Endothelial cell (in vitro differentiated cells): ENCODE data around the gene TFIP11. TPM values are rescaled to one million over a fixed set of nuclear protein-coding genes. Genes with fewer than 3 reads are reported as not detected.

Experiments used
- DNase-seq: peaks from one replicate; pipeline ENCODE4 v3.0.0; 2021; ENCODE audit warnings: low spot score
- H3K27ac Mint-ChIP-seq: one replicate; pipeline ENCODE4 v1.8.0; 2021; ENCODE audit warnings: mixed read lengths, inconsistent platforms; ENCODE audit not compliant: unreplicated experiment
- H3K27me3 Mint-ChIP-seq: one replicate; pipeline ENCODE4 v1.8.0; 2021; ENCODE audit warnings: mild to moderate bottlenecking, moderate library complexity, mixed read lengths, inconsistent platforms; ENCODE audit not compliant: unreplicated experiment
- H3K36me3 Mint-ChIP-seq: one replicate; pipeline ENCODE4 v1.8.0; 2021; ENCODE audit warnings: mild to moderate bottlenecking, low read depth, mixed read lengths, inconsistent platforms; ENCODE audit not compliant: unreplicated experiment
- H3K4me1 Mint-ChIP-seq: one replicate; pipeline ENCODE4 v1.8.0; 2021; ENCODE audit warnings: mild to moderate bottlenecking, mixed read lengths, inconsistent platforms; ENCODE audit not compliant: unreplicated experiment
- H3K4me3 Mint-ChIP-seq: one replicate; pipeline ENCODE4 v1.8.0; 2021; ENCODE audit warnings: mild to moderate bottlenecking, mixed read lengths, inconsistent platforms; ENCODE audit not compliant: unreplicated experiment
- H3K9me3 Mint-ChIP-seq: one replicate; pipeline ENCODE4 v1.8.0; 2021; ENCODE audit warnings: mixed read lengths, inconsistent platforms; ENCODE audit not compliant: unreplicated experiment
- CTCF ChIP-seq: fragments of 200-600 bp; sonication (generic); IDR thresholded peaks from one replicate; pipeline ENCODE4 v1.5.0; 2021; ENCODE audit warnings: antibody characterized with exemption; ENCODE audit not compliant: unreplicated experiment
- total RNA-seq: library from RNA; stranded (reverse); fragmentation: NEBNext Ultra II Directional; extraction: Animal tissue kit (Norgen Biotek cat#: 25700); gene quantifications from one replicate; pipeline ENCODE4 v1.2.1, GENCODE V29; 2021; ENCODE audit not compliant: unreplicated experiment

Gene TFIP11
- total RNA-seq, 1 donor from 2014 or later, result 38.6 TPM

DNA sequence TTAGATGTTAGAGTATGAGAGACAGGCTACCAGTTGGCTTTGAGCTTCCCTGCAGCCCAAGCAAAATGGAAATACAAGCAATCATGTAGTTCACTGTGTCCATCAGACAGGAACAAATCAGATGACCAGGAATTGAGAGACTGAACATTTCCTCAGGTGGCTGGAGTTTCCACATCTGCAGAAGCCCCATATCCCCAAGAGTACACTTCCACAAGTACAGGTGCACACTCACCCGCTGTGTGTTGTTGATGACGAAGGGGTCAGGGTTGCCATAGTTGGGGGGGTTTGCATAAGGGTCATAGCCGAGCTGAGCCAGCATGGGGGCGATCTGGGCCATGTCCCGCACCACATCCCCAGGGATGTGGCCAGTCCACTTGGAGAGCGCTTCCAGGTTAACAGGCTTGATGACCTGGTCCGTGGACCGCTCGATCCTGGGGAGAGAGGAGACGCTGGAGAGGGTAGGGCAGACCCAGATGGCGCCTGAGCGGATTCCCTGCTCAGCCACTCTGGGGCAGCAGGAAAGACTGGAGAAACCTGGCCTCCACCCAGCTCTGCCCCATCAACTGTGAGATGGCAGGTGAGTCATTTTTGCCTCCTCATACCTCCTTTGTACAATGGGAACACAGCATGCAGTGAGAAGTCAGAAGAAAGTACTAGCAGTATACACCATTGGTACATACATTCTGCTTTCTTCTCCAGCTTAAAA, 23.9 kb upstream of the TFIP11 start:
- peaks cover 28% of the 10 kb centered on the region for H3K36me3 Mint-ChIP-seq
- H3K27ac Mint-ChIP-seq, result no peak overlapping the region

DNA sequence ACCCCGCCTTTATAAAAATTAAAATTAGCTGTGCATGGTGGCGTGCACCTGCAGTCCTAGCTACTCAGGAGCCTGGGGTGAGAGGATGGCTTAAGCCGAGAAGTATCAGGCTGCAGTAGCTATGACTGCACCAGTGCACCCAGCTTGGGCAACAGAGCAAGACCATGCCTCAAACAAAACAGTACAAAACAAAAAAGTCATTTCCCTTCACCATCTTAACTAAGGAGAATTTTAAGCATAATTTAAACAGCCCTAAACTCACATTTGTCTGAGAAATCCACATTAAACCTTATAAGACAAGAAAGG, 23.3 kb upstream of the TFIP11 start:
- no peaks in the 10 kb centered on the region for H3K9me3 Mint-ChIP-seq
- H3K27ac Mint-ChIP-seq, result no peak overlapping the region

More for the DNA sequence above, 23.9 kb upstream of the TFIP11 start:
- Mint-ChIP-seq H3K27me3 (peaks cover 3% of the 10 kb centered on the region), H3K4me1 (peaks cover 8% of the 10 kb centered on the region), H3K9me3 (no peaks in the 10 kb centered on the region), H3K4me3 (no peak overlapping the region)
- TF ChIP-seq CTCF, result no peak
- no peak for DNase-seq

DNA sequence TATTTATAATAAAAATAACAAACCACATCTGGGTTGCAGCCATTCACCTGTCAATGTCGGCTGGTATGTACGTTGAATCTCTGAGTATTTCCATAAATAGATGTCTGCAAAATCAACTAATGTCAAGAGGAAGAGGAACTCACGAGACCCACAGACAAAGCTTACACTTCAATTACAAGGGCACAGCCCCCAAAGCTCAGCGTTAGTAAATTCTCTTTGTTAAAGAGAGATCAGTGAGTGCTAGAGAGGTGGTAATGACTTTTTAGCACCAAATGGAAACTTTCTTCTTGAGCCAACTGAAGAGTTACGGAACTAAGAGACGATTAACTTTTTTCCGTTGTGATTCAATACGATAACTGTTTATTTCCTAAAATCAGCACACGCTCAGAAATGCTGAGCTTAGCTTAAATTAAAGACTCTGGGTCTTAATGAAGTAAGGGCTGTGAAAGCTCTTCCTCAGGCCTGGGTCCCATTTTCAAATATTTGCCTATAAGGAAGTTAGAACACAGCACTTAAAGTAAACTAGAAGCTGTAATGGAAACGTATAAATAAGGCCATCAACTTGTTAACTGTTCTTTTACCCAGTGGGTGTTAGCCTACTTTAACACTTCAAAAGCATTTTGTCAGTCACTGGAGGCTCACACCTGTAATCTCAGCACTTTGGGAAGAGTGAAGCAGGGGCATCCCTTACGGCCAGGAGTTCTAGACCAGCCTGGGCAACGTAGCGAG, 22.8 kb upstream of the TFIP11 start:
- Mint-ChIP-seq H3K4me3 (no peak overlapping the region), H3K27ac (no peak overlapping the region), H3K4me1 (peaks cover 8% of the 10 kb centered on the region), H3K9me3 (no peaks in the 10 kb centered on the region), H3K36me3 (peaks cover 32% of the 10 kb centered on the region), H3K27me3 (peaks cover 3% of the 10 kb centered on the region)
- no peak for DNase-seq
- TF ChIP-seq CTCF, result no peak

More for the DNA sequence above, 23.3 kb upstream of the TFIP11 start:
- H3K27me3 Mint-ChIP-seq, result peaks cover 3% of the 10 kb centered on the region
- TF ChIP-seq CTCF, result no peak
- peaks cover 32% of the 10 kb centered on the region for H3K36me3 Mint-ChIP-seq
- peaks cover 8% of the 10 kb centered on the region for H3K4me1 Mint-ChIP-seq
- no peak overlapping the region for H3K4me3 Mint-ChIP-seq
- no peak for DNase-seq

GRCh38 chr22:26534171-26534855, 22.0 kb upstream of the TFIP11 start:
- DNase-seq, result no peak
- no peak overlapping the region for H3K4me3 Mint-ChIP-seq
- TF ChIP-seq CTCF, result no peak
- peaks cover 8% of the 10 kb centered on the region for H3K4me1 Mint-ChIP-seq
- H3K27ac Mint-ChIP-seq, result no peak overlapping the region
- no peaks in the 10 kb centered on the region for H3K9me3 Mint-ChIP-seq
- H3K27me3 Mint-ChIP-seq, result peaks cover 5% of the 10 kb centered on the region
- peaks cover 31% of the 10 kb centered on the region for H3K36me3 Mint-ChIP-seq
